ENCODE measurements around the gene KREMEN1. TPM values are rescaled to one million over a fixed set of nuclear protein-coding genes. Genes with fewer than 3 reads are reported as not detected.

KREMEN1 gene
- total RNA-seq, 2 donors from 2014 or later, result 8.4 to 13.9 TPM

DNA sequence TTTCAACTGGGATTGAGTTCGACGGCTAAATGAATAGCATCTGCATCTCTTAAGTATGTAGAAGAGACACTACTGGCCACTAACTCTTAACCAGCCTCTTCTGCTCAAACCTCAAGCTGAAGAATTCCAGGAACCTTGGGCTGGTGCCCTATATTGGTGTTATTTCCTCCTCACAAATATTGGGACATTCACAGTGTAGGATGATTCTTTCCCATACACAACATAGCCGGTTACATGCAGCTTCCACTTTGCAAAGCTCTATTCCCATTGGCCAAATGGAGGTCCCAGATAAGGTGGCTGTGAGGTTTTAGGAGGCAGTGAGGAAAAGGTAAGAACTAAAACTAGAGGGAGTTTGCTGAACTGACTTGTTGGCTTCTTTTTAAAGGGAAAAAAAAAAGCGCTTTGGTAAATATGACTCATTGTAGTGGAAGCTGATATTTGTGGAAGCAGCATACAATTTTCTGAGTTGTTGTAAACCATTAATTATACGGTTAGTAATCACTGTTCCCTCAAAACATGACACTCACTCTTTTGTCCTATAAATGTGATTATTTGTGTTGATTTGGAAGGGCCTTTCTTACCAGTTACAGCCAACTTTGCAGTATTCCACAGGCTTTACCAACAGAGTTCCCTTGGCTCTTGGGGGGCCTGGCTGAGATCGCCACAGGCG lies 28.8 kb upstream of the KREMEN1 start:
- peaks cover 31% of the 10 kb centered on the region for H3K36me3 ChIP-seq

DNA sequence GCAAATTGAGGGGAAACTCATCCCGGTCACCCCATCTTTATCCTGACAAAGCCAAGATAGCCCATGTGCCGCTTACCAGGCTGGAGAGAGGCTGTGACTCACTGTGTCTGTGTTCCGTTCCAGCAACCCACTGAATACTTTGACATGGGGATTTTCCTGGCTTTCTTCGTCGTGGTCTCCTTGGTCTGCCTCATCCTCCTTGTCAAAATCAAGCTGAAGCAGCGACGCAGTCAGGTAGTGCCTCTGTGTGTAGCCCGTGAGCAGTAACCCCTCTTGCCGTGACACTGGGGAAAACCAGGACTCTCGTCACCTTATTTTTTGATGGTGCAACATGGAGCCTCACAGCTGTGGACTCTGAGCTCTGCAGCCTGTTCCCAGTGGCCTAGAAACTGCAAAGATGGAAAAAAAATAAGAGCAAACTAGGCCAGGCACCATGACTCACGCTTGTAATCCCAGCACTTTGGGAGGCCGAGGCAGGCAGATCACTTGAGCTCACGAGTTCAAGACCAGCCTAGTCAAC lies 28.1 kb upstream of the KREMEN1 start:
- ATAC-seq (ENCODE audit: insufficient number of reproducible peaks, low FRiP score, low read depth), result no peak
- Histone ChIP-seq H3K36me3 (peaks cover 38% of the 10 kb centered on the region), H3K4me1 (ENCODE audit: control insufficient read depth in 1 of 2, low read depth in 2 of 2) (peaks cover 22 to 25% of the 10 kb centered on the region in 2 donors), H3K4me3 (peak overlapping the region; percentile 22), H3K9me3 (no peaks in the 10 kb centered on the region), H3K27me3 (replicated peaks; ENCODE audit: insufficient read depth) (no peaks in the 10 kb centered on the region), H3K27ac (peak overlapping the region; percentile 52 to 77)
- no peak for DNase-seq (ENCODE audit: low spot score)
- TF ChIP-seq, protein P1, sequence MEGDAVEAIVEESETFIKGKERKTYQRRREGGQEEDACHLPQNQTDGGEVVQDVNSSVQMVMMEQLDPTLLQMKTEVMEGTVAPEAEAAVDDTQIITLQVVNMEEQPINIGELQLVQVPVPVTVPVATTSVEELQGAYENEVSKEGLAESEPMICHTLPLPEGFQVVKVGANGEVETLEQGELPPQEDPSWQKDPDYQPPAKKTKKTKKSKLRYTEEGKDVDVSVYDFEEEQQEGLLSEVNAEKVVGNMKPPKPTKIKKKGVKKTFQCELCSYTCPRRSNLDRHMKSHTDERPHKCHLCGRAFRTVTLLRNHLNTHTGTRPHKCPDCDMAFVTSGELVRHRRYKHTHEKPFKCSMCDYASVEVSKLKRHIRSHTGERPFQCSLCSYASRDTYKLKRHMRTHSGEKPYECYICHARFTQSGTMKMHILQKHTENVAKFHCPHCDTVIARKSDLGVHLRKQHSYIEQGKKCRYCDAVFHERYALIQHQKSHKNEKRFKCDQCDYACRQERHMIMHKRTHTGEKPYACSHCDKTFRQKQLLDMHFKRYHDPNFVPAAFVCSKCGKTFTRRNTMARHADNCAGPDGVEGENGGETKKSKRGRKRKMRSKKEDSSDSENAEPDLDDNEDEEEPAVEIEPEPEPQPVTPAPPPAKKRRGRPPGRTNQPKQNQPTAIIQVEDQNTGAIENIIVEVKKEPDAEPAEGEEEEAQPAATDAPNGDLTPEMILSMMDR (IDR thresholded peaks at IDR 0.05), result no peak

More for the DNA sequence above, 28.8 kb upstream of the KREMEN1 start:
- Histone ChIP-seq H3K9me3 (no peaks in the 10 kb centered on the region), H3K4me1 (ENCODE audit: control insufficient read depth in 1 of 2, low read depth in 2 of 2) (peaks cover 22 to 25% of the 10 kb centered on the region in 2 donors), H3K4me3 (peak overlapping the region; percentile 22), H3K27me3 (replicated peaks; ENCODE audit: insufficient read depth) (no peaks in the 10 kb centered on the region), H3K27ac (peak overlapping the region; percentile 52 to 77)
- DNase-seq (ENCODE audit: low spot score) (no peak), ATAC-seq (ENCODE audit: insufficient number of reproducible peaks, low FRiP score, low read depth) (peak; percentile 32)
- TF ChIP-seq, protein P1 (IDR thresholded peaks at IDR 0.05), result no peak

DNA sequence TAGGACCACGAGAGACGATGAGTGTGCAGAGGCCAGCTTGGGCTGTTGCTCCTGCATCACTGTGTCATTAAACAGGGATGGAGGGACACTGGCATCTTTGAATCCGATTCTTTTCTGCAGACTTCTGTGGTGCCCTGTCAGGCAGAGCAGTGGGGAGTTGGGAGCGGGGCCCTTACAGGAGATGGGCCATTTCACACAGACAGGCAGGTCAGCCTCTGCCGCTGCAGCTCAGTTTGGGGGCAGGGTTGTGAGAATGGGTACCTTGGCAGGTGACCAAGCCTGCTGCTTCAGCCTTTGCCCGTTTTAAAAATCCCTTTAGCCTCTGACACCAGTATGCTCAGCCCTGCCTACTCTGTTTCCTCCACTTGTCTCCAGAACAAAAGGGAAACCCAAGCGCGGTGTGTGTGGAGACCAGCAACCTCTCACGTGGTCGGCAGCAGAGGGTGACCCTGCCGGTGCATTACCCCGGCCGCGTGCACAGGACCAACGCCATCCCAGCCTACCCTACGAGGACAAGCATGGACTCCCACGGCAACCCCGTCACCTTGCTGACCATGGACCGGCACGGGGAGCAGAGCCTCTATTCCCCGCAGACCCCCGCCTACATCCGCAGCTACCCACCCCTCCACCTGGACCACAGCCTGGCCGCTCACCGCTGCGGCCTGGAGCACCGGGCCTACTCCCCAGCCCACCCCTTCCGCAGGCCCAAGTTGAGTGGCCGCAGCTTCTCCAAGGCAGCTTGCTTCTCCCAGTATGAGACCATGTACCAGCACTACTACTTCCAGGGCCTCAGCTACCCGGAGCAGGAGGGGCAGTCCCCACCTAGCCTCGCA lies 23.8 kb upstream of the KREMEN1 start:
- DNase-seq (ENCODE audit: low spot score) (no peak), ATAC-seq (ENCODE audit: insufficient number of reproducible peaks, low FRiP score, low read depth) (no peak)
- H3K4me3 ChIP-seq, result no peak overlapping the region
- TF ChIP-seq, protein P1 (IDR thresholded peaks at IDR 0.05), result no peak
- H3K27ac ChIP-seq, result no peak overlapping the region
- H3K27me3 ChIP-seq (replicated peaks; ENCODE audit: insufficient read depth), result no peaks in the 10 kb centered on the region
- peaks cover 5 to 11% of the 10 kb centered on the region in 2 donors for H3K4me1 ChIP-seq (ENCODE audit: control insufficient read depth in 1 of 2, low read depth in 2 of 2)
- H3K36me3 ChIP-seq, result peaks cover 49% of the 10 kb centered on the region
- H3K9me3 ChIP-seq, result no peaks in the 10 kb centered on the region

DNA sequence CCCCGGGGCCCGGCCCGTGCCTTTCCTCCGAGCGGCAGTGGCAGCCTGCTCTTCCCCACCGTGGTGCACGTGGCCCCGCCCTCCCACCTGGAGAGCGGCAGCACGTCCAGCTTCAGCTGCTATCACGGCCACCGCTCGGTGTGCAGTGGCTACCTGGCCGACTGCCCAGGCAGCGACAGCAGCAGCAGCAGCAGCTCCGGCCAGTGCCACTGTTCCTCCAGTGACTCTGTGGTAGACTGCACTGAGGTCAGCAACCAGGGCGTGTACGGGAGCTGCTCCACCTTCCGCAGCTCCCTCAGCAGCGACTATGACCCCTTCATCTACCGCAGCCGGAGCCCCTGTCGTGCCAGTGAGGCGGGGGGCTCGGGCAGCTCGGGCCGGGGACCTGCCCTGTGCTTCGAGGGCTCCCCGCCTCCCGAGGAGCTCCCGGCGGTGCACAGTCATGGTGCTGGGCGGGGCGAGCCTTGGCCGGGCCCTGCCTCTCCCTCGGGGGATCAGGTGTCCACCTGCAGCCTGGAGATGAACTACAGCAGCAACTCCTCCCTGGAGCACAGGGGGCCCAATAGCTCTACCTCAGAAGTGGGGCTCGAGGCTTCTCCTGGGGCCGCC lies 23.1 kb upstream of the KREMEN1 start:
- TF ChIP-seq, protein P1 (IDR thresholded peaks at IDR 0.05), result no peak
- Histone ChIP-seq H3K4me1 (ENCODE audit: control insufficient read depth in 1 of 2, low read depth in 2 of 2) (peaks cover 0 to 4% of the 10 kb centered on the region in 2 donors), H3K27ac (no peak overlapping the region), H3K4me3 (no peak overlapping the region), H3K36me3 (peaks cover 49% of the 10 kb centered on the region), H3K9me3 (no peaks in the 10 kb centered on the region), H3K27me3 (replicated peaks; ENCODE audit: insufficient read depth) (no peaks in the 10 kb centered on the region)
- DNase-seq (ENCODE audit: low spot score) (no peak), ATAC-seq (ENCODE audit: insufficient number of reproducible peaks, low FRiP score, low read depth) (no peak)

DNA sequence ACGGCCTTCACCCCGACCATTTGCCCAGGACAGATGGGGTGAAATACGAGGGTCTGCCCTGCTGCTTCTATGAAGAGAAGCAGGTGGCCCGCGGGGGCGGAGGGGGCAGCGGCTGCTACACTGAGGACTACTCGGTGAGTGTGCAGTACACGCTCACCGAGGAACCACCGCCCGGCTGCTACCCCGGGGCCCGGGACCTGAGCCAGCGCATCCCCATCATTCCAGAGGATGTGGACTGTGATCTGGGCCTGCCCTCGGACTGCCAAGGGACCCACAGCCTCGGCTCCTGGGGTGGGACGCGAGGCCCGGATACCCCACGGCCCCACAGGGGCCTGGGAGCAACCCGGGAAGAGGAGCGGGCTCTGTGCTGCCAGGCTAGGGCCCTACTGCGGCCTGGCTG lies 22.4 kb upstream of the KREMEN1 start:
- TF ChIP-seq, protein P1 (IDR thresholded peaks at IDR 0.05), result no peak
- no peaks in the 10 kb centered on the region for H3K4me1 ChIP-seq (ENCODE audit: control insufficient read depth in 1 of 2, low read depth in 2 of 2)
- H3K9me3 ChIP-seq, result no peaks in the 10 kb centered on the region
- H3K4me3 ChIP-seq, result no peak overlapping the region
- H3K27me3 ChIP-seq (replicated peaks; ENCODE audit: insufficient read depth), result no peaks in the 10 kb centered on the region
- no peak for ATAC-seq (ENCODE audit: insufficient number of reproducible peaks, low FRiP score, low read depth)
- H3K27ac ChIP-seq, result no peak overlapping the region
- no peak for DNase-seq (ENCODE audit: low spot score)
- peaks cover 49% of the 10 kb centered on the region for H3K36me3 ChIP-seq
